ENCODE measurements around the gene PEAK1.
"Not testable (repeated sequence)": the region's sequence is repeated elsewhere in the genome, so short reads cannot be mapped to it uniquely, and the experiment has no call there.

PEAK1 gene

DNA sequence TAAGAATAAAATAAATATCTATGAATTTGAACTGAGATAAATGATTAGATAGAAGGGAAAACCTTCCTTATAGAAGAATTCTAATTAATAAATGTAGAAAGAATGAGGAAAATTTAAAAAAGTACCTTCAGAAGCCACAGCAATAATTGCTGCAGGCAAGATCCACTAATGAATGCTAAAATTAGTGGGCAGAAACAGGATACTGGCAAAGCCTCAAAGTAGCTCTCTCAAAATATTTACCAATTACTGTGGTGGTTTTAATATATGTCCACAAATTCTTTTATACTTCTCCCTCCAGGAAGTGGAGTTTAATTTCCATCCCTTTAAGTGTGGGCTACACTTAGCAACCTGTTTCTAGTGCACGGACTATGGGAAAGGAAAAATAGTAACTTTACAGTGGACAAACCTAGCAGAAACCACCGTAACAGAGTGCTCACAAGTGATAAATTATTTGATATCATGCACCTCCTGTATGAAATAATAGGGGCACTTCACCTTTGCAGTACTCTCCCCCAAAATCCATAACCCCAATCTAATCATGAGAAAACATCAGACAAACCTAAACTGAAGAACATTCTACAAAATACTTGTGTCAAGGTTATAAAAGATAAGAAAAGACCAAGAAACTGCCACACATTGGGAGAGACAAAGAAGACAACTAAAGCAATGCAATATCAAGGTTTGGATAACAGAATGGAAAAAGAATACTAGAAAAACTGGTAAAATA, 6.8 kb downstream of the PEAK1 start:
- TF ChIP-seq, protein P1, sequence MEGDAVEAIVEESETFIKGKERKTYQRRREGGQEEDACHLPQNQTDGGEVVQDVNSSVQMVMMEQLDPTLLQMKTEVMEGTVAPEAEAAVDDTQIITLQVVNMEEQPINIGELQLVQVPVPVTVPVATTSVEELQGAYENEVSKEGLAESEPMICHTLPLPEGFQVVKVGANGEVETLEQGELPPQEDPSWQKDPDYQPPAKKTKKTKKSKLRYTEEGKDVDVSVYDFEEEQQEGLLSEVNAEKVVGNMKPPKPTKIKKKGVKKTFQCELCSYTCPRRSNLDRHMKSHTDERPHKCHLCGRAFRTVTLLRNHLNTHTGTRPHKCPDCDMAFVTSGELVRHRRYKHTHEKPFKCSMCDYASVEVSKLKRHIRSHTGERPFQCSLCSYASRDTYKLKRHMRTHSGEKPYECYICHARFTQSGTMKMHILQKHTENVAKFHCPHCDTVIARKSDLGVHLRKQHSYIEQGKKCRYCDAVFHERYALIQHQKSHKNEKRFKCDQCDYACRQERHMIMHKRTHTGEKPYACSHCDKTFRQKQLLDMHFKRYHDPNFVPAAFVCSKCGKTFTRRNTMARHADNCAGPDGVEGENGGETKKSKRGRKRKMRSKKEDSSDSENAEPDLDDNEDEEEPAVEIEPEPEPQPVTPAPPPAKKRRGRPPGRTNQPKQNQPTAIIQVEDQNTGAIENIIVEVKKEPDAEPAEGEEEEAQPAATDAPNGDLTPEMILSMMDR (IDR thresholded peaks at IDR 0.05; ENCODE audit: low read depth, low read length, missing control alignments) = no peak
- no peak overlapping the region for H3K4me3 ChIP-seq (replicated peaks; ENCODE audit: low read depth, low read length)
- no peak for DNase-seq (ENCODE audit: extremely low read depth, low read depth)

DNA sequence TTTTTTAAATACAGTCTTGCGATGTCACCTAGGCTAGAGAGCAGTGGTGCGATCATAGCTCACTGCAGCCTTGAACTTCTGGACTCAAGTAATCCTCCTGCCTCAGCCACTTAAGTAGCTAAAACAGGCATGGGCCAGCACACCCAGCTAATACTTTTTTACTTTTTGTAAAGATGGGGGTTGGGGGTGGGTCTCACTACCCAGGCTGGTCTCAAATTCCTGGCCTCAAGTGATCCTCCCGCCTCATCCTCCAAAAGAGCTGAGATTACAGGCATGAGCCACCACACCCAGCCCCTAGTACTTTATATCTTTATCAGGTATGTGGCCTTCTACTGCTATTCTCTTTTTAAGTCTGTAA, 8.3 kb downstream of the PEAK1 start:
- no peak overlapping the region for H3K4me3 ChIP-seq (replicated peaks; ENCODE audit: low read depth, low read length)
- TF ChIP-seq, protein P1 (IDR thresholded peaks at IDR 0.05; ENCODE audit: low read depth, low read length, missing control alignments) = no peak
- no peak for DNase-seq (ENCODE audit: extremely low read depth, low read depth)

DNA sequence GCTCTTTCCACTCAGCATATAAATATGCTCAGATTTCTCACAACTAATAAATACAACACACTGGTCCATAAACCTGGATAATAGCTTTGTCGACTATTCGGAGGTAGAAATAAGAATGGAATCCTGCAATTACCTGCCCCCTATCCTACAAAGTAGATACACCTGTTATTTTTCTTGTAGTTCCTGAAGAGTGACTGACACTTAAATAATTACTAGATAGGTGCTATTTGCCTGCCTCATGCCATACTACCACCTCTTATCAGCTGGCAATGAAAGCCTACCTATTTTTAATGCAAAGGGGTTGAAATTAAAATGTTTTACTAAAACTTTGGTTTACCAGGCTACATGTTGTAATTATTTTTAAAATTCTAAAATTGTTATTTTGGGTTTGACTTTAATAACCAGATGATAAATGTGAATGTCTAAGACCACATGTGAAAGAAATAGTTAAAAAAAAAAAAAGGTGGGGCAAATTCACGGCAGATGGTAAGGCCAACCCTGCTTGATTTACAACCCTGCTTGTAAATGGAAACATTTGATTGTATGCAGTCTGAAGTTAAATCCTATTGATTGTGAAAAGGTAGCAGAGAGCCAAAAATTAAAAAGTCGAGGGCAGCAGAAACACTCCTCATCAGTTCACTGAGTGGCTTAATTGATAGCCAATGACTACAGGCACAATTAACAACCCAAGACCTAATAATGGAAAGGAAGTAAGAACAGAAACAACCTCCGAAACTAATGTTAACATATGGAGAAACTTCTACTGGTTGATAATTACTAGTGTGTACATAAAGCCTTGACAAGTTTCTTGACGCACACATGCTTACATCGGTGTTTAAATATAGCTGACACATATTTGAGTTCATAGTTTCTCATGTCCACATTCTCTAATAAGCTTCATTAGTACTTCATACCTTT, 8.9 kb downstream of the PEAK1 start:
- TF ChIP-seq, protein P1 (IDR thresholded peaks at IDR 0.05; ENCODE audit: low read depth, low read length, missing control alignments) = no peak
- no peak for DNase-seq (ENCODE audit: extremely low read depth, low read depth)
- H3K4me3 ChIP-seq (replicated peaks; ENCODE audit: low read depth, low read length) = no peak overlapping the region

DNA sequence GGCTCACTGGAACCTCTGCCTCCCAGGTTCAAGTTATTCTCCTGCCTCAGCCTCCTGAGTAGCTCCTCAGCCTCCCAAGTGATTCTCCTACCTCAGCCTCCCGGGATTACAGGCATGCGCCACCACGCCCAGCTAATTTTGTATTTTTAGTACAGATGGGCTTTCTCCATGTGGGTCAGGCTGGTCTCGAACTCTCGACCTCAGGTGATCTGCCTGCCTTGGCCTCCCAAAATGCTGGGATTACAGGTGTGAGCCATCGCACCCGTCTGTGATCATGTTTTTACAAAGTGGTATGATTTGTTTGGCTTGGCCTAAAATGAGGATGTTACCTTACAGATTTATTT, 9.8 kb downstream of the PEAK1 start:
- H3K4me3 ChIP-seq (replicated peaks; ENCODE audit: low read depth, low read length); DNase-seq (ENCODE audit: extremely low read depth, low read depth): not testable (repeated sequence)

DNA sequence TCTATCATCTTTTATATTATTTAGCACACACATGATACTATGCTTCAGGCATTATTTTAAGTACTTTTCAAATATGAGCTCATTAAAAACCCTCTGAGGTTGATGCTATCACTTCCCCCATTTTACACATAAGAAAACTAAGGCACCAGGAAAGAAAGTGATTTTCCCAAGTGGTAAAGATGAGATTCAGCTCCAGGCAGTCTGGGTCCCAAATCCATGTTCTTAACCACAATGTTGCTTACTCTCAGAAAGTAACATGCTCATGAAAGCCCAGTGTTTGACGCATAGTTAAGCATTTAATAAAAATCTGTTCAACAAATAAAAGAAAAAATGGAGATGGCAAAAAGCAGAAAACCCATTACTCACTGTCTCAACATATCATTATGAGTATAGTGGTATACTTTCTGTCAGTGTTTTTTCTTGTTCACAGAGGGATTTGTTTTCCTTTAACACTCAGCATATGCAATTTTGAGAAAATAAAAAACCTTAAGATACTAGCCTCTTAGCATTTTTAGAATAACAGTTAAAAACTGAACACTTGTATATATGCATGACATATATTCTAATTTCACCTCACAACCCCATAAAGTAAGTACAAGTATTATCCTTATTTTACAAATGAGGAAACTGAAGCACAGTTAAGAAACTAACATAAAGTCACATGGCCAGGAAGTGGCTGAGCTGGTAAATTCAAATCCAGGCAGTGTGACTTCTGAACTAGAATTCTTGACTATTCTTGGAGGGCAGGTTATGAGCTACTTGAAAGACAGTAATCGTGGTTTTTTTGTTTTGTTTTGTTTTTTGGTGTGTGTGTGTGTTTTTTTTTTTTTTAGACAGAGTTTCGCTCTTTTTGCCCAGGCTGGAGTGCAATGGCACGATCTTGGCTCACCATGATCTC, 10.4 kb downstream of the PEAK1 start:
- TF ChIP-seq, protein P1 (IDR thresholded peaks at IDR 0.05; ENCODE audit: low read depth, low read length, missing control alignments) = no peak
- no peak for DNase-seq (ENCODE audit: extremely low read depth, low read depth)
- H3K4me3 ChIP-seq (replicated peaks; ENCODE audit: low read depth, low read length) = no peak overlapping the region

DNA sequence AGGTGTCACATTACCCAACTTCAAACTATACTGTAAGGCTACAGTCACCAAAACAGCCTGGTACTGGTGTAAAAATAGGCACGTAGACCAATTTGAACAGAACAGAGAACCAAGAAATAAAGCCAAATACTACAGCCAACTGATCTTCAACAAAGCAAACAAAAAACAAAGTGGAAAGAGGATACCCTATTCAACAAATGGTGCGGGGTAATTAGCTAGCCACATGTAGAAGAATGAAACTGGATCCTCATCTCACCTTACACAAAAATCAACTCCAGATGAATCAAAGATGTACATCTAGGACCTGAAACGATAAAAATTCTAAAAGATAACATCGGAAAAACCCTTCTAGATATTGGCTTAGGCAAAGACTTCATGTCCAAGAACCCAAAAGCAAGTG, 13.1 kb downstream of the PEAK1 start:
- TF ChIP-seq, protein P1 (IDR thresholded peaks at IDR 0.05; ENCODE audit: low read depth, low read length, missing control alignments) = no peak
- DNase-seq (ENCODE audit: extremely low read depth, low read depth) = no peak

DNA sequence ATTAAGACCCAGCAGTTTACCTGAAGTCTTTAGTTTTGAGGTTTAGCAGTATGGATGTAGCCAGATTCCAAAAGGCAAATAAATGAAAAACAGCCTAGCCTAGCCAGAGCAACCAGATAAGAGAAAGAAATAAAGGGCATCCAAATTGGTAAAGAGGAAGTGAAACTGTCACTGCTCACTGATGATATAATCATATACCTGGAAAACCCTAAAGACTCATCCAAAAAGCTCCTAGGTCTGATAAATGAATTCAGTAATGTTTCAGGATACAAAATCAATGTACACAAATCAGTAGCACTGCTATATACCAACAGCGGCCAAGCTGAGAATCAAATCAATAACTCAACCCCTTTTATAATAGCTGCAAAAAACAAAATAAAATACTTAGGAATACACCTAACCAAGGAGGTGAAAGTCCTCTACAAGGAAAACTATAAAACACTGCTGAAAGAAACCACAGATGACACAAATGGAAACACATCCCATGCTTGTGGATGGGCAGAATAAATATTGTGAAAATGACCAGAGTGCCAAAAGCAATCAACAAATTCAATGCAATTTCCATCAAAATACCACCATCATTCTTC, 13.6 kb downstream of the PEAK1 start:
- not testable (repeated sequence) for H3K4me3 ChIP-seq (replicated peaks; ENCODE audit: low read depth, low read length); DNase-seq (ENCODE audit: extremely low read depth, low read depth)

More for the DNA sequence above, 13.1 kb downstream of the PEAK1 start:
- H3K4me3 ChIP-seq (replicated peaks; ENCODE audit: low read depth, low read length) = no peak overlapping the region

All from HFF-Myc (cell line).